ENCODE data around the gene PGS1.
A peak's percentile ranks its signal among the peaks of the same experiment; 100 is the strongest.

The PGS1 gene

DNA sequence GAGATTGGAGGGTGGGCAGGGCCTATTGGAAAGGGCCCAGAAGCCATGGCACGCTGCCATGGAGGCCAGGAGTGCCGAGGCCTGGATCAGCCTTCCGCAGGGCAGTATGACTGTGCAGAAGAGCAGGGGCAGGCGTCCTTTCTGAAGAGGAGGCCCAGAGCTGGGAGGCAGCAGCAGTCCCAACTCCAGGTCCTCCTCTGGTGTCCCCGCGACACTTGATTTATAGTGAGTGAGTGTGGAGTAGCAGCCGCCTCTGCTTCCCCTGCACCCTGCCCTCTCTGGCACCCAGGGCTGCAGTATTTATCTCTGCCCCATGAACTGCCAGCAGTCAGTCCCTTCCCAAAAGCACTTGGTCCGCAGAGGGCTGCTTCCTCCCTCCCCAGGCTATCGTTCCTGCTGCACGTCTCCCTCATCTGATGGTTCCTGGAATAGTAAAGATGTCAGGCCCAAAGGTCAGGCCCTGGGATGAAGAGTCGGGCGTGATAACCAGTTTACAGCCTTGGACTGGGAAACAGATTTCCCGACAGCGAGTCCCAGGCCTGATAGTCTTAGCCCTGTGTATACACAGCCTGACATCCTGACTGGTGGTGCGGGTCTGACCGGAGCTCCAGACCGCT is 32.9 kb downstream of the PGS1 start:
- DNase-seq: no peak

GRCh38 chr17:78412403-78412802 is 34.0 kb downstream of the PGS1 start:
- DNase-seq: peak; percentile 95

DNA sequence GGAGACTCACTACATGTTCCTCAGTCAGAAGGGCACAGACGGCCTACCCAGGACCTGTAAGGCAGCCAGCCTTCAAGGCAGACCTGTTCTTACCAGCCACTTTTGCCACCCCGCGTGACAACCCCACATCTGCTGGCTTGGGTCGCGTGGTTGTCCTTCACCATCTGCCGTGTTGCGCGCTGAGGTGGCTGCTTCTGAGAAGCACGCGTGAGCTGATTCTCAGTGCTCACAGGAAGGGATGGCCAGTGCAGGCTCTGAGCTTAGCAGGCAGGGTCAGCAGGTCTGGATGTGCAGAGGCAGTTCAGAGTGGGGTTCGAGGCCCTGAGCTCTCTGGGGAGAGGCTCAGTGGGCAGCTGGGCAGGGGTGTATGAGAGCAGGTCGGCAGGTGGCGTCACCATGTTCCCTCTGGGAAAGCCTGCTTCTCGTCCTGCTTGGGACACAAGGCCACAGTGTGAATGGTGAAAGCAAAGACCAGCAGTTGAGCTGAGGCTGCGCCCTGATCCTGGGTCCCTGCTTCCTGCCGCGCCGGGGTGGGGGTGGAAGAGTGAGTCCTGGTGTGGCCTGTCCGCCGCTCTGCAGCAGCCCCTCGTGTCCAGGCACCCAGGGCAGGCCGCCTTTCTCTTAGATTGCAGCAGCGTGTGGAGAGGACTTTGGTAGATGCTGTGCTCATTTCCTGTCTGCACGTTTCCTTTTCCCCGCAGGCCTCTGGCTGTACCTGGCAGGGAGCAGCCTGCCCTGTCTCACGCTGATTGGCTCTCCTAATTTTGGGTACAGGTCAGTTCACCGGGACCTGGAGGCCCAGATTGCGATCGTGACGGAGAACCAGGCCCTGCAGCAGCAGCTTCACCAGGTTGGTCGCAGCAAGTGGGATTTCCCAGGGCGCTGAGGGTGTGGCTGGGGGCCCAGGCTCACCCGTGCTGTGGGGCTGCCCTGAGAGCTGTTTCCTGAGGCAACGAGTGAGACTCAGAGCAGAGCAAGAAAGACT is 36.0 kb downstream of the PGS1 start:
- no peak for DNase-seq

DNA sequence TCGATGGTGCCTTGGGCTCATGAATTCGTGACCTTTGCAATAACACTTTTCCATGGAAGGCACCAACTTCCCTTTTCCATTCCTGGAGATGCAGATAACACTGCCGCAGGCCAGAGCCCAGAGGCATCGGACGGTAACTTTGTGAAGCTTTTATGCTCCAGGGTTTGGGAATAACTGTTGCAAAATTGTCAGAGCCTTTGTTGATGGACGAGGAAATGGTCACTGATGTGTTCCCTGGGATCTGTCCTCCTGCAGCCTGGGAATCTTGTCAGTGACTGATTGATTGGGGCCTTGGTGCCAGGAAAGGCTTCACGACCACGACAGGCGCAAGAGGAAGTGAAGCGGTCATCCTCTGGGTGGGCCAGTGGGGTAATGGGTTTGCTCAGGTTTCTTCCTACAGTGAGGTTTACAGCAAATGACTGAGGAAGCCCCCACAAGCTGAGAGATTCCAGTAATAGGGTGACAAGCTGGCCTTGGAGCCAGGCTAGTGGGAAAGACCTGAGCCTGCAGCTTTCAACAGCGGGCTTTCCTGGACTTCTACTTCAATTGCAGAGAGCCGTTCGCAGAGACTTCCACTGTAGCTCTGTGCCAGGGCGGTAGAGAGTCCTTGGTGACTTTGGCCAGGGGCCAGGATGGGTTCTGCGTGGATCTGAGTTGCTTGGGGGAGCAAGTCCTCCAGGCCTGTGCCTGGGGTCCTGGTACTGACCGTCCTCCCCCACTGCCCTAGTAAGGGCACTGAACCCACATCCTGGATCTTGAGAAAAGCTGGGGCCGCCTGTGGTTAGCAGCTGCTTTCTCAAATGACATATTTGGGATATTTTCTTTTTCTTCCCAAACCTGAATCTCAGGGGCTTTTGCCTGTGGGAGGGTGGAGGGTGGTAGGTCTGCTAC is 37.6 kb downstream of the PGS1 start:
- DNase-seq: peak; percentile 27

- peak; percentile 89 for DNase-seq
Observed at GRCh38 chr17:78416791-78417530, 38.5 kb downstream of the PGS1 start.

DNA sequence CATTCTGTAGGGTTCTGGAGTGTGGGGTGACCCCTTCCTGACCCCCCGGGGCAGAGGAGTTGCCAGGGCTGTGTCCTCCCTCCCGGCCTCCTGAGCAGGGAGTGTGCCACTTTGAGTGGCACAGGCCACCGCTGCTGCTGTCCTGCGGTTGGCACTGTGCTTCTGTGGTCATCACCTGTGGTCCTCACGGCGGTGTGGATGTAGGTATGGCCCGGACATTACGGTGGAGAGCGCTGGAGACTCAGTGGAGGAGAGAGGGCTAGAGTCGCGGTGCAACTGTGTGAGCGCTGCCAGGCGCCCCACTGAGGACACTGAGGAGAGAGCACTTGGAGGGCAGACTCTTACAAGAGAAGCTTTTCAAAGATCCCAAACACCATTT is 39.1 kb downstream of the PGS1 start:
- no peak for DNase-seq

GRCh38 chr17:78418326-78419026 is 40.0 kb downstream of the PGS1 start:
- peak; percentile 54 for DNase-seq

DNA sequence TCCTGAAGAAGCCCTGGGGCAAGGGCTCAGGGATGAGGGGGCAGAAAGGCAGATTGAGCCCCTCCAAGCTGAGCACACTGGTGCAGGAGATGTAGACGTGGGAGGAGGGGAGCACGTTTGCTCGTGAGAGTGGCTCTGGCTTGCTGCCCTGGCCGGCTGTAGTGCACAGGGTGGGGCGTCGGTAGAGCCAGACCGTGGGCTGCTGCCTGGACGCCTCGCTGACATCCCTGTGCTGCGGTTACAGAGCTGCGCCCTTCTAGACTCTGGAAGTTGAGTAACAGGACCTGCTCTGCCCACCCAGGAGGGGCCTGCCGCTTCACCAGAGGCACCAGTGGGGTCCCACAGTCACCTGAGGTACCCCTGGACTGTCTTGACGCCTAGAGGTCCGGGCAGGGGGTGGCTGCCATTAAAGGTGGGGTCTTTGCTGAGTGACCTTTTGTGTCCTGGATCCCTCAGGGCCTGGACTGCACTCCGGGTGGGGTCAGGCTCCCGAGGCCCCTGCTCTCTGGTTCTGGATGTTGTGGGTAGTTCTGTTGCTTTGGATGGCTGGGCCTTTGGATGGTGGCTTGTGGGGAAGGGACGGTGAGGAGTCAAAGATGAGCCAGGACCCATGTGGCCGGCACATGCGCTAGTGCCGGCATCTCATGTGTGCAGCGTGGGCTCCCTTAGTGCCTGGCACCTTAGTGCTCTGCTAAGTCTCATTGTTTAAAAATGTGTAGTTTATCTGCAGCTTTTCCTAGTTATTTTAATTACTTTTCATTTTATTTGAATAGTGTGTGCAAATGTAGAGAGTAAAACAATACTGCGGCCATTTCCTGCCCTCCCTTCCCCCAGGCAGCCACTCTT is 41.7 kb downstream of the PGS1 start:
- no peak for DNase-seq

DNA sequence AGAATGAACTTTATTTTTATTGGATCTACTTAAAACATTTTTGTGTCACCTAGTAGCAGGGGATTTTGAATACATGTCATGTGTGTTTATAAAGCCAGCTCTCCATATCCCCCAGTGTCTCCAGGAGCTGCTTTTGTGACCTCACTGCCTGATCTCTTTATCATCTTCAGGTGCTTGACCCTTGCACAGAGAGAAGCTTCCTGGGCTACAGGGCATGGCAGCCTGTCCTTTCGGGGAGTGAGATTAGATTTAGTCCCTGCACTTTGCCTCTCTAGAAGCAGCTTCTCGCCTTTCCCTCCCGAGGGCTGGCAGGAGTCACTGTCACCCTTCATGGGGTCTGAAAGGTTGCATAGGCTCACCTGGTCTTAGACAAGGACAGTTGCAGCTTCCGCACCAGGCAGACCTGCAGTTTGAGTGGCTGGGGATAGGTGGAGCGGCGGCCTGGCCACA is 42.7 kb downstream of the PGS1 start:
- DNase-seq: no peak

DNA sequence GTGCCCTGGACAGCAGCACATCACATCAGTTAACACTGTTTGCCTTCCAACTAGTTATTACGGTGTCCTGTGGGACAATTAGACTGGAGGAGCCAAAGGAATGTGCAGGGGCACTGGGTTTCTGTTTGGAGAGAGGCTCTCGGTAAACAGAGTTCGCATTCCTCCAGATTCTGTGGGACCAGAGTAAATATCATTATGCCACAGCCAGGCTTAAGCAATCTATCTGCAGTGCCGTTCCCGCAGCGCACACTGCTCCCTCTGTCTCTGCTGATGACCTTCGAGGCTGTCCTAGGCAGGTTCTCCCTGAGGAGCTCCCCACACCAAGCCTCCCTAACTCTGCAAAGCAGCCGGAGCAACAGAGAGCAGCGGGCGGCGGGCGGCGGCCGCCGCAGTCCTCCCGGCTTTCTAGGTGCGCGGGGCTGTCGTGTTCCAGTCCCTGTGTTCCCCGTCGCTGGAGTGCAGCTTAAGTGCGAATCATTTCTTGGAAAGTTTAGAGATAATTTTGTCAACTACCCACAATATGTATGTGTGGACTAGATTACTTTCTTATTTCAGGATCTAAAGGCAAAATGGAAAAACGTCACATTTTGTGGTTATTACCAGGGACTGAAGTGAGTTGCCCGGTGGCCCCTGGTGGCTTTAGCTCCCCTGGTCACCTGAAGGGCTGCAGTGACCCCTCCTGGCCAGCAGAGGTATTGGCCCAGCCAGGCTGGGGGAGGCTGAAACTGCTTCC is 43.3 kb downstream of the PGS1 start:
- peak; percentile 76 for DNase-seq

GRCh38 chr17:78422267-78422605 is 43.8 kb downstream of the PGS1 start:
- DNase-seq: no peak

DNA sequence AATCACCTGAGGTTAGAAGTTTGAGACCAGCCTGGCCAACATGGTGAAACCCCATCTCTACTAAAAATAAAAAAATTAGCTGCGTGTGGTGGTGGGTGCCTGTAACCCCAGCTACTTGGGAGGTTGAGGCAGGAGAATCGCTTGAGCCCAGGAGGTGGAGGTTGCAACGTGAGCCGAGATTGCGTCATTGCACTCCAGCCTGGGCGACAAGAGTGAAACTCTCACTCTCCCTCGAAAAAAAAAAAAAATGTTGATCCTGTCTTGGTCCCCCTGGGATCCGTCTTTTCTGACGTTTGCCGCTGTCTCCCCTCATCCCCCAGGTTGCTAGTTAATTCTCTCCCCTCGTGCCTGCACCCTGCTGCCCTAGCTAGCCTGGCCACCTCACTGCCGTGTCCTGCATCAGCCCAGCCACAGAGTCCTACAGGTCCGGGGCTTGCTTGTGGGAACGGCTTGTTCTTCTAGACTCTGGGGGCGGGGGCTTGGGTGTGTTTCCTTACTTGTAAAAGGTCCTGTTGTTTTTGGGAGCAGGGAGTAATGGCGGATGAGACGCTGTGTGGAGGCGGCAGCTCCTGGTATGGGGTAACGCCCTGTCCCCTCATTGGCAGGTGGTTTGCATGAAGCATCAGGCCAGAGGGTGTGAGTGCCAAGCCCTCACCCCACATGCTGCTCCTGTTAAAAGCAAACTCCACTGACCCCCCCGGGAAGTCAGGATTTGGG is 44.6 kb downstream of the PGS1 start:
- DNase-seq: no peak

DNA sequence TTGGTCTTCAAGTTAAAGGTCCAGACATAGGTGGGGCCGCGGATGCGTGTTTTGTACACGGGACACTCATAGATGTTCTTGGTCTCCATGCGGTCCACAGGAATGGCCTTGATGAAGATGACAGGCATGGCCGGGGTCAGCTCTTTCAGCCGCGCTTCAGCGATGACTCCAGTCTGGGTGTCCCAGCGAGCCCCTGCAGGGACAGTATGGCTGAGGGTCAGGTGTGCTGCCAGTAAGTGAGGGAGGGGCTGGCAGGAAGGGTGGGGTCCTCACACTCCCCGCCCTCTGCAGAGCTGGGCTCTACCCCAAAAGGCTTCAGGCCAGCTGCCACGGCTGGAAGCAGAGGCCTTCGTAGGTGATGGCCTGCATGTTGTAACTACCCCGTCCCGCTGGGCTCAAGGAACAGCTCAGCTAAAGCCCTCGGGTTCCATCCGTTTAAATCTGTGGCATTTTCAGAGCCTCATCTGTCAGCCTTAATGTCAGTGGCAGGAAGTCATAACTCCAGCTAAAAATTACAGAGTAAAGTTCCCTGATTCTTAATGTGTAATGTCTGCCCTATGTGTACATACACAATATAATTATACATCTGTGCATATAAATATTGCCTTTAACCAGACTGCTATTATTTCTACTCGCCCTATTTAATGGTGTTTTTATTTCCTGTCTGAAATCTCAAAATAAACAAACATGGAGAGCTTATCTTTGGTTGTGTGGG is 45.7 kb downstream of the PGS1 start:
- DNase-seq: no peak

- no peak for DNase-seq
Observed at GRCh38 chr17:78425429-78425828, 47.0 kb downstream of the PGS1 start.

GRCh38 chr17:78426293-78426879 is 47.9 kb downstream of the PGS1 start:
- no peak for DNase-seq

DNA sequence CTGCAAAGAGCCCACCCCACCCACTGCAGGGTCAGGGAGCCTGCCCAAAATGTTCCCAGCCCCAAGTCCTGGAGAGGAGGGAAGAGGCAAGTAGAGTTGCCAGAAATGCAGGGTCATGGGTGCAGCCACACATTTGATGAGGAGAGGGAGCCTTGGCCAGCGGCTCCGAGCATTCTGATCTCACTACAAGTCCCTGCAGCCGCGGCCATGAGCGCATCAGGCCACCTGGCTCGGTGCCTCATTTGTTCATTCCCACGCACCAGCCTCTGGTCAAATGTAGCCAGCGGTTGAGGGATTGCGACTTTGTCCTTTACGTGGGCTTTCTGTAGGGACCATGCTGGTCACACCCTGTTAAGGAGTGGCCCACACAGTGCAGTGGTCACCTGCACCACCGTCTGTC is 48.7 kb downstream of the PGS1 start:
- DNase-seq: no peak

GRCh38 chr17:78428025-78428575 is 49.7 kb downstream of the PGS1 start:
- DNase-seq: no peak

Measured in inflammatory macrophage treated with lipopolysaccharide for 4 hours (primary cell).